GM12891 (cell line): ENCODE data around the gene ASAP3.

Experiments used
- DNase-seq: peaks from one replicate; pipeline ENCODE4 v3.0.0; 2011; ENCODE audit warnings: low spot score; ENCODE audit not compliant: insufficient read length
- FAIRE-seq: peaks from 2 replicates; lab custom pipeline; 2011; peaks lifted over from hg19 to GRCh38; lab: Jason Lieb, UNC
- PAX5 ChIP-seq: IDR thresholded peaks from 2 replicates; pipeline ENCODE4 v1.6.1; 2011; ENCODE audit warnings: low read length, moderate library complexity, mild to moderate bottlenecking; ENCODE audit not compliant: insufficient read depth, severe bottlenecking
- POLR2A ChIP-seq: IDR thresholded peaks from 2 replicates; pipeline ENCODE4 v1.6.1; 2011; ENCODE audit warnings: low read depth, low read length, control low read depth
- POLR2AphosphoS5 ChIP-seq: IDR thresholded peaks from 2 replicates; pipeline ENCODE4 v1.6.1; 2011; ENCODE audit warnings: low read depth, low read length, control low read depth
- POU2F2 ChIP-seq: IDR thresholded peaks from 2 replicates; pipeline ENCODE4 v1.6.1; 2011; ENCODE audit warnings: low read depth, mild to moderate bottlenecking, control low read depth, low read length, moderate library complexity
- SPI1 ChIP-seq: IDR thresholded peaks from 2 replicates; pipeline ENCODE4 v1.6.1; 2011; ENCODE audit warnings: low read depth, low read length, control low read depth
- TAF1 ChIP-seq: IDR thresholded peaks from 2 replicates; pipeline ENCODE4 v1.6.1; 2011; ENCODE audit warnings: low read depth, low read length, control low read depth

Gene ASAP3

DNA sequence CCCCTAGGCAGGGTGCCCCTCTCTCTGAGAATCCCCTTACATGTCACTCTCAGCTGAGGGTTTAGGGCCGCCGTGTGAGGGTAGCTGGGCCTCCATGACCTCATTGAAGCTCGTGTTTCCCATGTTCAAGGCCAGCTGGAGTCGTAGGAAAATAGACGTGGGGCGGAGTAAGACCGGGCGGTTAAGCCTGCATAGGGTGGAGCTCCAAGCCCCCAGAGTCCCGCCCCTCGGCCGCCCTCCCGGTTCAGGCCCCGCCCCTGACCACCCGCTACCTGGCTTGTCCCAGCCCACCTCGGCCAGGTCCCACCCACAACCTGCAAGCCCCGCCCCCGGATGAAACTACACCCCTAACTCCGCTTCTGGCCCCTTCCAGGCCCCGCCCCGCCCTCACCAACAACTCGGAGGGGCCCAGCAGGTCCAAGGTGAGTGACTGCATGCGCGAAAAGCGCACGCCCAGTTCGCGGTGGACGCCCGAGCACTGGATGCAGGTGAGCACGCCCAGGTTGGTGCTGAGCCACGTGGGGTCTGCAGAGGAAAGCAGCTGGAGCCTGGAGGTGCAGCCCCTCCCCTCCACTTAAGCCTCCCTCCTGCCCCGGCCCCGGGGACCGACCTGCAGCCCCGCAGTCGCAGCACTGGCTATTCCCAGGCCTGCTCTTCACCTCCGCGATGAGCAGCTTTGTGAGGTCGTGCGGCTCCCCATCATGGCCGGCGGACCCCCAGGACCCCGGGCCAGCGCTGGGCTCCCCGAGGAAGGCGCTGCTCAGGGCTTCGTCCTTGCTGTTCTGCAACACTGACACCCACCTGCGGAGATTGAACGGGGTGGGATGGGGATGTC lies 47.2 kb downstream of the ASAP3 start:
- TF ChIP-seq POU2F2 (no peak), SPI1 (no peak), POLR2A (no peak), PAX5 (no peak), POLR2AphosphoS5 (no peak), TAF1 (no peak)
- FAIRE-seq: no peak
- no peak for DNase-seq

DNA sequence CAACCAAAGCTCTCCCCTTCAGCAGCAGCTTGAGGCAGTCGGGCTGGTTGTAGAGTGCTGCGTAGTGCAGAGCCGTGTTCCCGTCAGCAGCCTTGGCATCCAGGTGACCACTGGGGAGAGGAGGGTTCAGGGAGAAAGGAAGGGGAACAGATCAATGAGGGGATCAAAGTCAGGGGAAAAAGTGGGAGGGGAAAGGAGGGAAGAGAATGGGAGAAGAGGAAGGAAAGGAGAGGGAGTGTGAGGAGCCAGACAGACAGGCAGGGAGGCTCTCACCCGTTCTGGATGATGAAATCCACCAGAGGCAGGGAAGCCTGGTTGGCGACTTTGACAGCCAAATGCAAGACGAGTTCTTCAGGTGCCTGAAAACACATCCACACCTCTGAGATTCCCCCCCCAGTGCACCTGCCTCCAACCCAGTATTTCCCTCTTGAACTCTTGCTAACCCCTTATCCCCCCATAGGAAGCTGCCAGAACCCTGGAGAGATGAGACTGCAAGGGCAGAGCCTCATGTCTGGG lies 49.7 kb downstream of the ASAP3 start:
- no peak for DNase-seq
- FAIRE-seq: no peak
- no peak for TF ChIP-seq PAX5
- TF ChIP-seq POLR2A: no peak
- TF ChIP-seq SPI1: no peak
- no peak for TF ChIP-seq TAF1
- no peak for TF ChIP-seq POU2F2
- no peak for TF ChIP-seq POLR2AphosphoS5

DNA sequence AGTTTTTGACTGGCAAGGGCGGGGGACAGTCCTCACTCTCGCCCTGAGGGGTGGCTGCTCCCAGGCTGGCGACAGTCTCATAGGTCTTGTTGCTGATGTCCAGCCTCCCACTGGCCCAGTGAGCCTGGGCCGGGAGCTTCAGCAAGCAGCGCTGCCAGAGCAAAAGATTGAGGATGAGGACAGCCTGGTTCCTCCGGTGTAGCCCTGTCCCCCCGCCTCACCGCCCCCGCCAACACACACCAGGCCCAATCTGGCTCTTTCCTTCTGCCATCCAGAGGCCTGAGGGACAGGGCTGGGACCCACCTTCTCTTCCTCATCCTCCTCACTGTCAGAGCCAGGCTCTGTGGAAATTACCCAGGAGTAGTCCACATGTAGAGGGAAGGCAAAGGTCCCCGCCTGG lies 50.9 kb downstream of the ASAP3 start:
- DNase-seq: no peak
- no peak for FAIRE-seq
- TF ChIP-seq POU2F2: no peak
- TF ChIP-seq POLR2AphosphoS5: no peak
- TF ChIP-seq PAX5: no peak
- TF ChIP-seq SPI1: no peak
- no peak for TF ChIP-seq POLR2A

DNA sequence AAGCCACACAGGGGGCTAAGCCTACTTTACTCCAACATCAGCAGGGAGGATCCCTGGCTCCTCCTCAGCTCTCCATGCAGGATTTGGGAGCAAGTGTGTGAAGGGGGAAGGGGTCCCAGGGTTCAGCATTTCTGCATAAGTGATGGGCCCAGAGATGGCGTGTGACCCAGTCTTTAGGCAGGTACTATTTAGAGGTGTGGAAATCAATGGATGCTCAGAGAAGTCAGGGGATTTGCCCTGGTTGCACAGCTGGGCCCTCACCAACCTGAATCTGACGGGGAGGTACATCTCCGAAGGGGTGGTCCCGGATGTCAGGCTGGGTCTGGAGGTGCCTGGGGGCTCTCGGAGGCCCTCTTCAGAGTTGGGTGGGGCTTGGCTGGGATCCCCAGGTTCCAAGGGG lies 52.5 kb downstream of the ASAP3 start:
- TF ChIP-seq POLR2A (no peak), POU2F2 (no peak), PAX5 (no peak), TAF1 (no peak), SPI1 (no peak), POLR2AphosphoS5 (no peak)
- DNase-seq (no peak), FAIRE-seq (no peak)

GRCh38 chr1:23430803-23431202 lies 53.2 kb downstream of the ASAP3 start:
- no peak for TF ChIP-seq PAX5
- no peak for TF ChIP-seq POLR2A
- no peak for TF ChIP-seq POU2F2
- no peak for TF ChIP-seq SPI1
- TF ChIP-seq TAF1: no peak
- TF ChIP-seq POLR2AphosphoS5: no peak
- FAIRE-seq (no peak), DNase-seq (no peak)

GRCh38 chr1:23428136-23428905 lies 55.7 kb downstream of the ASAP3 start:
- FAIRE-seq (no peak), DNase-seq (no peak)
- TF ChIP-seq PAX5: no peak
- TF ChIP-seq SPI1: no peak
- TF ChIP-seq POLR2AphosphoS5: no peak
- TF ChIP-seq TAF1: no peak
- no peak for TF ChIP-seq POLR2A
- no peak for TF ChIP-seq POU2F2

DNA sequence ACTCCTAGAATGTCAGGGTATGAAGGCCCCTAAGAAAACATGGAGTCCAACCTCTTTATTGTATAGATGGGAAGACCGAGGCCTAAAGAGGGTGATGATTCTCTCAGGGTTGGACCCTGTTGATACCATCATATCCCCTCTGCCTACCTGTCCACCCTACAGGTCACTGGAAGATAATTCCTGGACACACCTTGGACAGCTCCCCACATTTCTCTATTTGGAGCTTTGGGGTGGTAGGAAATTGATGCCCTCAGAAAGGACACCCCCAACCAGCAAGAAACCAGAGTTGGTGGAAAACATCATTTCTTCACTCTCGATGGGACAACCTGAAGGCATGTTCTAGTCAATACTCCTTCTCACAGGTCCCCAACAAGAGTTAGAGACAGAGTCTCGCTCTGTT lies 56.4 kb downstream of the ASAP3 start:
- FAIRE-seq: no peak
- no peak for DNase-seq
- no peak for TF ChIP-seq PAX5
- TF ChIP-seq TAF1: no peak
- no peak for TF ChIP-seq POLR2A
- no peak for TF ChIP-seq POLR2AphosphoS5
- TF ChIP-seq POU2F2: no peak
- no peak for TF ChIP-seq SPI1

DNA sequence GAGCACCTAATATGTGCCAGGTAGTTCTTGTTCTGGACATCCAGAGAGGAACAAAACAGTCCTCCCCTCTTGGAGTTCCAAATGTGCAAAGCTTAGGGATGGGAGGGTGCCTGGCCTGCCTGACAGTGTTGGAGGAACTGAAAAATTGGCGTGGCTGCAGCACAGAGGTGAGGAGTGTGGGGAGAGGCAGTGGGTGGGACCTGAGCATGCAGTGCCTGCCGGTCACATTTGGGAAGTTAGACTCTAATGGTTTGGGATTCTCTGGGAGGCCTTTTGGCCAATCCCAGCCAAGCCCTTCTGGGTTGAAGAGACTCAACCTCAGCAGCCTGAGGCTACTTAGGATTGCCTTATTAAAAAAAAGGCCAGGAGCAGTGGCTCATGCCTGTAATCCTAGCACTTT lies 57.2 kb downstream of the ASAP3 start:
- DNase-seq: no peak
- TF ChIP-seq POLR2A (no peak), PAX5 (no peak), SPI1 (no peak), POLR2AphosphoS5 (no peak), TAF1 (no peak), POU2F2 (no peak)
- peak; percentile 40 for FAIRE-seq

GRCh38 chr1:23425193-23425494 lies 58.8 kb downstream of the ASAP3 start:
- no peak for TF ChIP-seq PAX5
- FAIRE-seq (no peak), DNase-seq (no peak)
